Neural cell (in vitro differentiated cells): Measurements from ENCODE around the gene ACHE. TPM values are rescaled to one million over a fixed set of nuclear protein-coding genes. Genes with fewer than 3 reads are reported as not detected.

Experiments
- H2AFZ ChIP-seq: fragments of 200-600, 300-800 bp; sonication (generic), shearing (Covaris generic); 2 replicates; pipeline ENCODE4 v1.6.0; 2014; ENCODE audit warnings: low read depth, mild to moderate bottlenecking, antibody characterized with exemption, low read length, moderate library complexity
- H3F3A ChIP-seq: fragments of 200-600 bp; shearing (Covaris generic); 2 replicates; pipeline ENCODE4 v1.6.1; 2016; ENCODE audit warnings: mild to moderate bottlenecking, moderate library complexity, mixed read lengths, antibody characterized with exemption, low read length; ENCODE audit not compliant: insufficient read depth, poor library complexity, severe bottlenecking
- H3K27ac ChIP-seq: fragments of 200-600, 300-800 bp; sonication (generic), shearing (Covaris generic); 2 replicates; pipeline ENCODE4 v1.5.1; 2014; ENCODE audit warnings: mild to moderate bottlenecking, low read length, moderate library complexity
- H3K27me3 ChIP-seq: fragments of 300-800, 200-600 bp; sonication (generic), shearing (Covaris generic); 2 replicates; pipeline ENCODE4 v1.6.0; 2014; ENCODE audit warnings: mild to moderate bottlenecking, low read depth, low read length, moderate library complexity; ENCODE audit not compliant: insufficient read depth
- H3K36me3 ChIP-seq: fragments of 300-800, 200-600 bp; sonication (generic), shearing (Covaris generic); 2 replicates; pipeline ENCODE4 v1.5.1; 2014; ENCODE audit warnings: mild to moderate bottlenecking, antibody characterized with exemption, low read length, moderate library complexity; ENCODE audit not compliant: insufficient read depth
- H3K4me2 ChIP-seq: fragments of 300-800, 200-600 bp; sonication (generic), shearing (Covaris generic); 2 replicates; pipeline ENCODE4 v1.6.0; 2014; ENCODE audit warnings: mild to moderate bottlenecking, low read length
- H3K4me3 ChIP-seq: fragments of 300-800, 200-600 bp; sonication (generic), shearing (Covaris generic); 2 replicates; pipeline ENCODE4 v1.5.1; 2014; ENCODE audit warnings: mild to moderate bottlenecking, low read length, moderate library complexity
- H3K79me2 ChIP-seq: fragments of 200-600 bp; shearing (Covaris generic); replicated peaks from 2 replicates; pipeline ENCODE4 v1.6.0; 2014; ENCODE audit warnings: mild to moderate bottlenecking, low read length, moderate library complexity; ENCODE audit not compliant: insufficient read depth
- H3K9ac ChIP-seq: fragments of 300-800, 200-600 bp; sonication (generic), shearing (Covaris generic); 2 replicates; pipeline ENCODE4 v1.6.1; 2016; ENCODE audit warnings: mild to moderate bottlenecking, low read length, mixed read lengths
- H3K9me2 ChIP-seq: fragments of 200-600 bp; shearing (Covaris generic); 2 replicates; pipeline ENCODE4 v1.6.1; 2016; ENCODE audit warnings: mild to moderate bottlenecking, low read length, mixed read lengths; ENCODE audit not compliant: insufficient read depth
- H3K9me3 ChIP-seq: fragments of 200-600, 300-800 bp; sonication (generic), shearing (Covaris generic); 2 replicates; pipeline ENCODE4 v1.6.1; 2016; ENCODE audit warnings: mild to moderate bottlenecking, mixed run types, low read length, moderate library complexity, mixed read lengths
- H4K20me1 ChIP-seq: fragments of 200-600 bp; shearing (Covaris generic); 2 replicates; pipeline ENCODE4 v1.6.1; 2016; ENCODE audit warnings: mild to moderate bottlenecking, mixed run types; ENCODE audit not compliant: insufficient read depth
- EP300 ChIP-seq: fragments of 450-650 bp; conservative IDR thresholded peaks from 2 replicates; pipeline ENCODE4 v1.6.1; 2014; ENCODE audit warnings: antibody characterized with exemption, mild to moderate bottlenecking, moderate library complexity; ENCODE audit not compliant: poor library complexity, severe bottlenecking
- EZH2 ChIP-seq: fragments of 200-600, 300-800 bp; shearing (Covaris generic), sonication (generic); IDR thresholded peaks from 2 replicates; pipeline ENCODE4 v1.6.1; 2014; ENCODE audit warnings: antibody characterized with exemption, low read length, borderline replicate concordance, mild to moderate bottlenecking; ENCODE audit not compliant: insufficient read depth, poor library complexity, severe bottlenecking
- MXI1 ChIP-seq: fragments of 450-650 bp; conservative IDR thresholded peaks from 2 replicates; pipeline ENCODE4 v1.6.1; 2014; ENCODE audit warnings: antibody characterized with exemption, mild to moderate bottlenecking; ENCODE audit not compliant: poor library complexity, severe bottlenecking
- POLR2AphosphoS5 ChIP-seq: IDR thresholded peaks from 2 replicates; pipeline ENCODE4 v1.6.1; 2012
- RAD21 ChIP-seq: fragments of 450-650 bp; conservative IDR thresholded peaks from 2 replicates; pipeline ENCODE4 v1.6.1; 2014; ENCODE audit warnings: antibody characterized with exemption, mild to moderate bottlenecking, moderate library complexity
- SMC3 ChIP-seq: fragments of 450-650 bp; conservative IDR thresholded peaks from 2 replicates; pipeline ENCODE4 v1.6.1; 2014; ENCODE audit warnings: antibody characterized with exemption, mild to moderate bottlenecking, moderate library complexity; ENCODE audit not compliant: poor library complexity
- TAF1 ChIP-seq: IDR thresholded peaks from 2 replicates; pipeline ENCODE4 v1.6.1; 2012; ENCODE audit warnings: low read depth
- polyA plus RNA-seq: library from polyadenylated mRNA; depleted of rRNA; stranded (reverse); fragments of >200 nt; gene quantifications from 2 replicates; pipeline ENCODE4 v1.2.3, GENCODE V29; 2014
- TF ChIP-seq, protein P1 (sequence below): IDR thresholded peaks from 2 replicates; pipeline ENCODE4 v1.6.1; 2012; ENCODE audit warnings: borderline replicate concordance
- TF ChIP-seq, protein P2 (sequence below): fragments of 450-650 bp; IDR thresholded peaks from 2 replicates; pipeline ENCODE4 v1.5.1; 2014; ENCODE audit warnings: antibody characterized with exemption, mild to moderate bottlenecking, moderate library complexity; ENCODE audit not compliant: poor library complexity, severe bottlenecking

ACHE gene
- polyA plus RNA-seq, 1 donor from 2014 or later = 12.2 TPM

DNA sequence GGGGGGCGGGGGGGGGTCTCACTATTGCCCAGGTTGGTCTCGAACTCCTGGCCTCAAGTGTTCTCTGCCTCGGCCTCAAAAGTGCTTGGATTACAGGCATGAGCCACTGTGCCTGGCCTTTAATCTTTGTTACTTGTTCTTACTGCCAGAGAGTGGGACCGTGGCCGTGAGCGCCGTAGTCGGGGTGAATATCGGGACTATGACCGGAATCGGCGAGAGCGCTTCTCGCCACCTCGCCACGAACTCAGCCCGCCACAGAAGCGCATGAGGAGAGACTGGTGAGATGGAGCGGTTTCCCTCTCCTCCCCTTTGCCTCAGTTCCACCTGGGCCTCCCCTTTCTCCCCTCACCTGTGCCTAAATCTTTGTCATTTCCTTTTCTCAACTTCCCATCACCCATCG is 14.6 kb downstream of the ACHE start:
- peaks cover 6% of the 10 kb centered on the region for H4K20me1 ChIP-seq

DNA sequence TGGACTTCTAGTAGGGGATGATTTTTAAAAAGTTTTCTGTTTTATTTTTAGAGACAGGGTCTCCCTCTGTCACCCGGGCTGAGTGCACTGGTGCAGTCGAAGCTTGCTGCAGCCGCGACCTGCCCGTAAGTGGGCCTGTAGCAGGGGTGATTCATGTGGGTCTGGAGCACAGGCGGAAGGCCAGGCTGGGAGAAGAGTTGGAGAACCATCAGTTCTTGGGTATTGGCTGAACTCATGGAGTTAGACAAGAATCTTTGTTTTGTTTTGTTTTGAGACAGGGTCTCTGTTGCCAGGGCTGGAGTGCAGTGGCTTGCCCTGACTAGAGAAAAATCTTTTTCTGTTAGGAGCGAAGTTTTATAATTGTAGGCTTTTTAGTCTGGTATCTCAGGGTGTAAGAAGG is 15.0 kb downstream of the ACHE start:
- Histone ChIP-seq H3K9me2 (no peaks in the 10 kb centered on the region), H3K9me3 (no peaks in the 10 kb centered on the region), H3K4me3 (no peak overlapping the region), H3K79me2 (peaks cover 51% of the 10 kb centered on the region), H3K36me3 (no peaks in the 10 kb centered on the region), H4K20me1 (peaks cover 6% of the 10 kb centered on the region), H3K9ac (no peak overlapping the region), H3F3A (no peaks in the 10 kb centered on the region), H3K27me3 (no peaks in the 10 kb centered on the region), H2AFZ (no peak overlapping the region), H3K27ac (no peak overlapping the region), H3K4me2 (no peak overlapping the region)
- TF ChIP-seq TAF1 (no peak), POLR2AphosphoS5 (no peak), EZH2 (no peak), MXI1 (no peak), SMC3 (no peak), EP300 (no peak), RAD21 (no peak)
- TF ChIP-seq, protein P1, sequence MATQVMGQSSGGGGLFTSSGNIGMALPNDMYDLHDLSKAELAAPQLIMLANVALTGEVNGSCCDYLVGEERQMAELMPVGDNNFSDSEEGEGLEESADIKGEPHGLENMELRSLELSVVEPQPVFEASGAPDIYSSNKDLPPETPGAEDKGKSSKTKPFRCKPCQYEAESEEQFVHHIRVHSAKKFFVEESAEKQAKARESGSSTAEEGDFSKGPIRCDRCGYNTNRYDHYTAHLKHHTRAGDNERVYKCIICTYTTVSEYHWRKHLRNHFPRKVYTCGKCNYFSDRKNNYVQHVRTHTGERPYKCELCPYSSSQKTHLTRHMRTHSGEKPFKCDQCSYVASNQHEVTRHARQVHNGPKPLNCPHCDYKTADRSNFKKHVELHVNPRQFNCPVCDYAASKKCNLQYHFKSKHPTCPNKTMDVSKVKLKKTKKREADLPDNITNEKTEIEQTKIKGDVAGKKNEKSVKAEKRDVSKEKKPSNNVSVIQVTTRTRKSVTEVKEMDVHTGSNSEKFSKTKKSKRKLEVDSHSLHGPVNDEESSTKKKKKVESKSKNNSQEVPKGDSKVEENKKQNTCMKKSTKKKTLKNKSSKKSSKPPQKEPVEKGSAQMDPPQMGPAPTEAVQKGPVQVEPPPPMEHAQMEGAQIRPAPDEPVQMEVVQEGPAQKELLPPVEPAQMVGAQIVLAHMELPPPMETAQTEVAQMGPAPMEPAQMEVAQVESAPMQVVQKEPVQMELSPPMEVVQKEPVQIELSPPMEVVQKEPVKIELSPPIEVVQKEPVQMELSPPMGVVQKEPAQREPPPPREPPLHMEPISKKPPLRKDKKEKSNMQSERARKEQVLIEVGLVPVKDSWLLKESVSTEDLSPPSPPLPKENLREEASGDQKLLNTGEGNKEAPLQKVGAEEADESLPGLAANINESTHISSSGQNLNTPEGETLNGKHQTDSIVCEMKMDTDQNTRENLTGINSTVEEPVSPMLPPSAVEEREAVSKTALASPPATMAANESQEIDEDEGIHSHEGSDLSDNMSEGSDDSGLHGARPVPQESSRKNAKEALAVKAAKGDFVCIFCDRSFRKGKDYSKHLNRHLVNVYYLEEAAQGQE = no peak
- TF ChIP-seq, protein P2, sequence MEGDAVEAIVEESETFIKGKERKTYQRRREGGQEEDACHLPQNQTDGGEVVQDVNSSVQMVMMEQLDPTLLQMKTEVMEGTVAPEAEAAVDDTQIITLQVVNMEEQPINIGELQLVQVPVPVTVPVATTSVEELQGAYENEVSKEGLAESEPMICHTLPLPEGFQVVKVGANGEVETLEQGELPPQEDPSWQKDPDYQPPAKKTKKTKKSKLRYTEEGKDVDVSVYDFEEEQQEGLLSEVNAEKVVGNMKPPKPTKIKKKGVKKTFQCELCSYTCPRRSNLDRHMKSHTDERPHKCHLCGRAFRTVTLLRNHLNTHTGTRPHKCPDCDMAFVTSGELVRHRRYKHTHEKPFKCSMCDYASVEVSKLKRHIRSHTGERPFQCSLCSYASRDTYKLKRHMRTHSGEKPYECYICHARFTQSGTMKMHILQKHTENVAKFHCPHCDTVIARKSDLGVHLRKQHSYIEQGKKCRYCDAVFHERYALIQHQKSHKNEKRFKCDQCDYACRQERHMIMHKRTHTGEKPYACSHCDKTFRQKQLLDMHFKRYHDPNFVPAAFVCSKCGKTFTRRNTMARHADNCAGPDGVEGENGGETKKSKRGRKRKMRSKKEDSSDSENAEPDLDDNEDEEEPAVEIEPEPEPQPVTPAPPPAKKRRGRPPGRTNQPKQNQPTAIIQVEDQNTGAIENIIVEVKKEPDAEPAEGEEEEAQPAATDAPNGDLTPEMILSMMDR = no peak

More for the DNA sequence above, 14.6 kb downstream of the ACHE start:
- no peak overlapping the region for H3K9ac ChIP-seq
- H3K36me3 ChIP-seq = no peaks in the 10 kb centered on the region
- H3K9me2 ChIP-seq = no peaks in the 10 kb centered on the region
- H3K27me3 ChIP-seq = no peaks in the 10 kb centered on the region
- no peaks in the 10 kb centered on the region for H3F3A ChIP-seq
- H3K4me2 ChIP-seq = no peak overlapping the region
- no peak overlapping the region for H3K4me3 ChIP-seq
- H2AFZ ChIP-seq = no peak overlapping the region
- H3K9me3 ChIP-seq = no peaks in the 10 kb centered on the region
- TF ChIP-seq, protein P1 = no peak
- TF ChIP-seq RAD21 (no peak), TAF1 (no peak), MXI1 (no peak), EP300 (no peak), SMC3 (no peak), EZH2 (no peak), POLR2AphosphoS5 (no peak)
- TF ChIP-seq, protein P2 = no peak
- H3K79me2 ChIP-seq = peaks cover 46% of the 10 kb centered on the region
- no peak overlapping the region for H3K27ac ChIP-seq
